Activated CD4-positive, alpha-beta T cell treated with anti-CD3 and anti-CD28 coated beads, Interleukin-2, amount 10 ng/mL, durations not matched to agents 7 days and 5 days (primary cell): Measurements from ENCODE around the gene CASR. TPM values are rescaled to one million over a fixed set of nuclear protein-coding genes. Genes with fewer than 3 reads are reported as not detected.

Experiments used
- CTCF ChIA-PET: fragments of 350-600 bp; sonication (Branson Sonifier 250); formaldehyde crosslinking; loops from one replicate; lab custom pipeline; 2021; ENCODE audit warnings: antibody characterized with exemption; lab: Charles Lee
- POLR2A ChIA-PET: fragments of 350-600 bp; sonication (Branson Sonifier 250); formaldehyde crosslinking; loops from one replicate; lab custom pipeline; 2021; ENCODE audit warnings: antibody characterized with exemption; lab: Charles Lee
- DNase-seq: peaks from one replicate; pipeline ENCODE4 v3.0.0-alpha.2; 2020
- H3K27ac Mint-ChIP-seq: one replicate; pipeline ENCODE4 v1.8.0; 2021; ENCODE audit warnings: mild to moderate bottlenecking, moderate library complexity, mixed read lengths
- H3K27me3 Mint-ChIP-seq: one replicate; pipeline ENCODE4 v1.8.0; 2021; ENCODE audit warnings: mixed read lengths
- H3K36me3 Mint-ChIP-seq: one replicate; pipeline ENCODE4 v1.8.0; 2021; ENCODE audit warnings: low read depth, mixed read lengths
- H3K4me1 Mint-ChIP-seq: one replicate; pipeline ENCODE4 v1.8.0; 2021; ENCODE audit warnings: mixed read lengths
- H3K4me3 Mint-ChIP-seq: one replicate; pipeline ENCODE4 v1.8.0; 2021; ENCODE audit warnings: mild to moderate bottlenecking, moderate library complexity, mixed read lengths
- H3K9me3 Mint-ChIP-seq: one replicate; pipeline ENCODE4 v1.8.0; 2021; ENCODE audit warnings: mixed read lengths
- total RNA-seq, 2 experiments: library from RNA; stranded (reverse); gene quantifications; one replicate each; pipeline ENCODE4 v1.2.3, GENCODE V29; 2021

Gene CASR
- total RNA-seq, 2 experiments from 2014 or later, result 0.06 TPM; not detected in 1

- DNase-seq, result no peak
- H3K27ac Mint-ChIP-seq, result no peak overlapping the region
- peaks cover 5% of the 10 kb centered on the region for H3K9me3 Mint-ChIP-seq
- peaks cover 27% of the 10 kb centered on the region for H3K4me1 Mint-ChIP-seq
- H3K4me3 Mint-ChIP-seq, result no peak overlapping the region
- CTCF ChIA-PET, result no interaction called here
- H3K36me3 Mint-ChIP-seq, result no peaks in the 10 kb centered on the region
- peaks cover 21% of the 10 kb centered on the region for H3K27me3 Mint-ChIP-seq
- POLR2A ChIA-PET, result no interaction called here
Observed at GRCh38 chr3:122268257-122269024, 85.0 kb downstream of the CASR start.

GRCh38 chr3:122269045-122269444, 85.6 kb downstream of the CASR start:
- Mint-ChIP-seq H3K9me3 (peaks cover 5% of the 10 kb centered on the region), H3K27ac (no peak overlapping the region), H3K27me3 (peaks cover 20% of the 10 kb centered on the region), H3K36me3 (no peaks in the 10 kb centered on the region), H3K4me3 (no peak overlapping the region), H3K4me1 (peaks cover 32% of the 10 kb centered on the region)
- POLR2A ChIA-PET, result no interaction called here
- CTCF ChIA-PET, result no interaction called here
- DNase-seq, result no peak

GRCh38 chr3:122271246-122271898, 87.9 kb downstream of the CASR start:
- H3K4me1 Mint-ChIP-seq, result peaks cover 32% of the 10 kb centered on the region
- POLR2A ChIA-PET, result no interaction called here
- no peaks in the 10 kb centered on the region for H3K36me3 Mint-ChIP-seq
- CTCF ChIA-PET, result no interaction called here
- H3K27ac Mint-ChIP-seq, result peak overlapping the region; percentile 3
- H3K9me3 Mint-ChIP-seq, result peaks cover 5% of the 10 kb centered on the region
- DNase-seq, result peak; percentile 46
- peaks cover 5% of the 10 kb centered on the region for H3K27me3 Mint-ChIP-seq
- H3K4me3 Mint-ChIP-seq, result peak overlapping the region; percentile 5

GRCh38 chr3:122272879-122273278, 89.4 kb downstream of the CASR start:
- H3K27ac Mint-ChIP-seq, result no peak overlapping the region
- ChIA-PET CTCF (interaction anchor here (1.2 kb wide), 1 partner anchor 12 kb away, joined by 4 read pairs; no protein-coding TSS in a partner anchor), POLR2A (no interaction called here)
- no peak for DNase-seq
- H3K36me3 Mint-ChIP-seq, result no peaks in the 10 kb centered on the region
- peaks cover 5% of the 10 kb centered on the region for H3K9me3 Mint-ChIP-seq
- no peak overlapping the region for H3K4me3 Mint-ChIP-seq
- peaks cover 32% of the 10 kb centered on the region for H3K4me1 Mint-ChIP-seq
- H3K27me3 Mint-ChIP-seq, result peaks cover 10% of the 10 kb centered on the region

- H3K36me3 Mint-ChIP-seq, result no peaks in the 10 kb centered on the region
- peaks cover 9% of the 10 kb centered on the region for H3K27me3 Mint-ChIP-seq
- H3K9me3 Mint-ChIP-seq, result peaks cover 5% of the 10 kb centered on the region
- POLR2A ChIA-PET, result no interaction called here
- peaks cover 32% of the 10 kb centered on the region for H3K4me1 Mint-ChIP-seq
- no peak overlapping the region for H3K4me3 Mint-ChIP-seq
- H3K27ac Mint-ChIP-seq, result no peak overlapping the region
- CTCF ChIA-PET, result interaction anchor here (1.2 kb wide), 1 partner anchor 13 kb away, joined by 4 read pairs; no protein-coding TSS in a partner anchor
- DNase-seq, result no peak
Observed at GRCh38 chr3:122273498-122273897, 90.0 kb downstream of the CASR start.

- Mint-ChIP-seq H3K27ac (no peak overlapping the region), H3K9me3 (no peaks in the 10 kb centered on the region), H3K36me3 (no peaks in the 10 kb centered on the region), H3K27me3 (peaks cover 10% of the 10 kb centered on the region), H3K4me3 (no peak overlapping the region), H3K4me1 (no peaks in the 10 kb centered on the region)
- DNase-seq, result no peak
- POLR2A ChIA-PET, result no interaction called here
- CTCF ChIA-PET, result interaction anchor here (0.6 kb wide), 2 partner anchors 18 to 126 kb away, joined by 3 read pairs; no protein-coding TSS in a partner anchor
Observed at GRCh38 chr3:122281891-122282290, 98.4 kb downstream of the CASR start.

- H3K27ac Mint-ChIP-seq, result no peak overlapping the region
- no peak overlapping the region for H3K4me3 Mint-ChIP-seq
- H3K4me1 Mint-ChIP-seq, result no peaks in the 10 kb centered on the region
- H3K9me3 Mint-ChIP-seq, result no peaks in the 10 kb centered on the region
- no peaks in the 10 kb centered on the region for H3K36me3 Mint-ChIP-seq
- no peak for DNase-seq
- ChIA-PET POLR2A (interaction anchor here (0.6 kb wide), 1 partner anchor 539 kb away, joined by 3 read pairs; no protein-coding TSS in a partner anchor), CTCF (no interaction called here)
- H3K27me3 Mint-ChIP-seq, result peaks cover 6% of the 10 kb centered on the region
Observed at GRCh38 chr3:122283796-122284445, 100.5 kb downstream of the CASR start.

- H3K4me1 Mint-ChIP-seq, result no peaks in the 10 kb centered on the region
- DNase-seq, result no peak
- H3K27ac Mint-ChIP-seq, result no peak overlapping the region
- H3K27me3 Mint-ChIP-seq, result peaks cover 4% of the 10 kb centered on the region
- no peak overlapping the region for H3K4me3 Mint-ChIP-seq
- H3K36me3 Mint-ChIP-seq, result no peaks in the 10 kb centered on the region
- ChIA-PET POLR2A (interaction anchor here (0.6 kb wide), 1 partner anchor 540 kb away, joined by 3 read pairs; no protein-coding TSS in a partner anchor), CTCF (no interaction called here)
- no peaks in the 10 kb centered on the region for H3K9me3 Mint-ChIP-seq
Observed at GRCh38 chr3:122284486-122284885, 101.0 kb downstream of the CASR start.

GRCh38 chr3:122294359-122294758, 110.9 kb downstream of the CASR start:
- POLR2A ChIA-PET, result no interaction called here
- Mint-ChIP-seq H3K27me3 (no peaks in the 10 kb centered on the region), H3K27ac (no peak overlapping the region), H3K9me3 (no peaks in the 10 kb centered on the region), H3K4me1 (peaks cover 15% of the 10 kb centered on the region), H3K4me3 (no peak overlapping the region), H3K36me3 (no peaks in the 10 kb centered on the region)
- no peak for DNase-seq
- CTCF ChIA-PET, result interaction anchor here (1.4 kb wide), 1 partner anchor 13 kb away, joined by 3 read pairs; no protein-coding TSS in a partner anchor

- CTCF ChIA-PET, result interaction anchor here (0.7 to 1.0 kb wide), 3 partner anchors 18 to 749 kb away, joined by 3 read pairs; no protein-coding TSS in a partner anchor
- no peak overlapping the region for H3K27ac Mint-ChIP-seq
- no peaks in the 10 kb centered on the region for H3K9me3 Mint-ChIP-seq
- peaks cover 18% of the 10 kb centered on the region for H3K4me1 Mint-ChIP-seq
- no peak overlapping the region for H3K4me3 Mint-ChIP-seq
- DNase-seq, result no peak
- POLR2A ChIA-PET, result no interaction called here
- H3K36me3 Mint-ChIP-seq, result no peaks in the 10 kb centered on the region
- H3K27me3 Mint-ChIP-seq, result no peaks in the 10 kb centered on the region
Observed at GRCh38 chr3:122295266-122296062, 112.0 kb downstream of the CASR start.

GRCh38 chr3:122298239-122298638, 114.8 kb downstream of the CASR start:
- DNase-seq, result peak; percentile 10
- Mint-ChIP-seq H3K9me3 (no peaks in the 10 kb centered on the region), H3K4me3 (no peak overlapping the region), H3K4me1 (peaks cover 23% of the 10 kb centered on the region), H3K36me3 (no peaks in the 10 kb centered on the region), H3K27me3 (peaks cover 2% of the 10 kb centered on the region), H3K27ac (no peak overlapping the region)
- ChIA-PET CTCF (no interaction called here), POLR2A (no interaction called here)

GRCh38 chr3:122299215-122299614, 115.7 kb downstream of the CASR start:
- H3K4me1 Mint-ChIP-seq, result peaks cover 23% of the 10 kb centered on the region
- H3K27me3 Mint-ChIP-seq, result peaks cover 2% of the 10 kb centered on the region
- H3K27ac Mint-ChIP-seq, result no peak overlapping the region
- H3K9me3 Mint-ChIP-seq, result no peaks in the 10 kb centered on the region
- no peak overlapping the region for H3K4me3 Mint-ChIP-seq
- H3K36me3 Mint-ChIP-seq, result no peaks in the 10 kb centered on the region
- CTCF ChIA-PET, result interaction anchor here (1.3 to 1.8 kb wide), 4 partner anchors 39 to 198 kb away, joined by 3 to 5 read pairs (median 3); no protein-coding TSS in a partner anchor
- POLR2A ChIA-PET, result no interaction called here
- no peak for DNase-seq
